ENCODE results near the gene ZNF724.
A peak's percentile ranks its signal among the peaks of the same experiment; 100 is the strongest.

ZNF724 gene

GRCh38 chr19:23241419-23241818 is 8.8 kb downstream of the ZNF724 start:
- peaks cover 3% of the 10 kb centered on the region for H3K9me3 ChIP-seq (ENCODE audit: control insufficient read depth, insufficient read depth, low read depth, low read length)
- ChIA-PET POLR2A (interaction anchor here (0.6 to 0.9 kb wide), 3 partner anchors 9 to 429 kb away, joined by 3 to 8 read pairs (median 4); partner anchors contain the start of gene ZNF724), CTCF (interaction anchor here (0.6 kb wide), 1 partner anchor 785 kb away, joined by 3 read pairs; no protein-coding TSS in a partner anchor)
- peak; percentile 76 for TF ChIP-seq SETDB1 (IDR thresholded peaks at IDR 0.05; ENCODE audit: insufficient read length, low read length)
- TF ChIP-seq ZNF837 (tag by site-specific recombination; IDR thresholded peaks at IDR 0.05), result no peak
- H3K4me3 ChIP-seq (ENCODE audit: low read depth, low read length), result no peak overlapping the region
- no peak overlapping the region for H3K27ac ChIP-seq (ENCODE audit: extremely low read depth, low read depth, low read length)
- peaks cover 71 to 86% of the 10 kb centered on the region in 2 experiments for H3K36me3 ChIP-seq (ENCODE audit: control insufficient read depth in 2 of 2, insufficient read depth in 1 of 2, low read length in 2 of 2)
- no peaks in the 10 kb centered on the region for H3K4me1 ChIP-seq (ENCODE audit: control insufficient read depth, insufficient read depth, low read length)

GRCh38 chr19:23222998-23223652 is 27.1 kb downstream of the ZNF724 start:
- H3K4me1 ChIP-seq (ENCODE audit: control insufficient read depth, insufficient read depth, low read length), result no peaks in the 10 kb centered on the region
- peaks cover 8% of the 10 kb centered on the region for H3K9me3 ChIP-seq (ENCODE audit: control insufficient read depth, insufficient read depth, low read depth, low read length)
- no peak overlapping the region for H3K27ac ChIP-seq (ENCODE audit: extremely low read depth, low read depth, low read length)
- POLR2A ChIA-PET, result no interaction called here
- H3K4me3 ChIP-seq (ENCODE audit: low read depth, low read length), result no peak overlapping the region
- TF ChIP-seq SETDB1 (IDR thresholded peaks at IDR 0.05; ENCODE audit: insufficient read length, low read length) (peak; percentile 98), ZNF830 (tag by site-specific recombination; IDR thresholded peaks at IDR 0.05; ENCODE audit: low read depth) (no peak), TRIM28 (IDR thresholded peaks at IDR 0.05; ENCODE audit: borderline replicate concordance, low read length) (peak; percentile 99), ZNF274 (IDR thresholded peaks at IDR 0.05; ENCODE audit: low read length) (peak; percentile 78; the same call in 1 of the 2 replicates), ZNF274 (tag by site-specific recombination; IDR thresholded peaks at IDR 0.05; ENCODE audit: borderline replicate concordance) (peak; percentile 93; the same call in 1 of the 2 replicates)
- H3K36me3 ChIP-seq (ENCODE audit: control insufficient read depth in 2 of 2, insufficient read depth in 1 of 2, low read length in 2 of 2), result peaks cover 33 to 63% of the 10 kb centered on the region in 2 experiments
- CTCF ChIA-PET, result no interaction called here

GRCh38 chr19:23203841-23204344 is 46.3 kb downstream of the ZNF724 start:
- CTCF ChIA-PET, result no interaction called here
- Histone ChIP-seq H3K27ac (ENCODE audit: extremely low read depth, low read depth, low read length) (no peak overlapping the region), H3K36me3 (ENCODE audit: control insufficient read depth in 2 of 2, insufficient read depth in 1 of 2, low read length in 2 of 2) (no peaks in the 10 kb centered on the region), H3K9me3 (ENCODE audit: control insufficient read depth, insufficient read depth, low read depth, low read length) (no peaks in the 10 kb centered on the region), H3K4me3 (ENCODE audit: low read depth, low read length) (no peak overlapping the region), H3K4me1 (ENCODE audit: control insufficient read depth, insufficient read depth, low read length) (no peaks in the 10 kb centered on the region)
- TF ChIP-seq, protein P1, sequence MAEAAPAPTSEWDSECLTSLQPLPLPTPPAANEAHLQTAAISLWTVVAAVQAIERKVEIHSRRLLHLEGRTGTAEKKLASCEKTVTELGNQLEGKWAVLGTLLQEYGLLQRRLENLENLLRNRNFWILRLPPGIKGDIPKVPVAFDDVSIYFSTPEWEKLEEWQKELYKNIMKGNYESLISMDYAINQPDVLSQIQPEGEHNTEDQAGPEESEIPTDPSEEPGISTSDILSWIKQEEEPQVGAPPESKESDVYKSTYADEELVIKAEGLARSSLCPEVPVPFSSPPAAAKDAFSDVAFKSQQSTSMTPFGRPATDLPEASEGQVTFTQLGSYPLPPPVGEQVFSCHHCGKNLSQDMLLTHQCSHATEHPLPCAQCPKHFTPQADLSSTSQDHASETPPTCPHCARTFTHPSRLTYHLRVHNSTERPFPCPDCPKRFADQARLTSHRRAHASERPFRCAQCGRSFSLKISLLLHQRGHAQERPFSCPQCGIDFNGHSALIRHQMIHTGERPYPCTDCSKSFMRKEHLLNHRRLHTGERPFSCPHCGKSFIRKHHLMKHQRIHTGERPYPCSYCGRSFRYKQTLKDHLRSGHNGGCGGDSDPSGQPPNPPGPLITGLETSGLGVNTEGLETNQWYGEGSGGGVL (tag by site-specific recombination; IDR thresholded peaks at IDR 0.05), result no peak
- TF ChIP-seq BCL6B (tag by site-specific recombination; IDR thresholded peaks at IDR 0.05), result no peak
- no peak for TF ChIP-seq ZNF169 (tag by site-specific recombination; IDR thresholded peaks at IDR 0.05)
- no peak for TF ChIP-seq GLI4 (tag by site-specific recombination; IDR thresholded peaks at IDR 0.05)
- no peak for TF ChIP-seq ZNF239 (tag by site-specific recombination; IDR thresholded peaks at IDR 0.05)
- TF ChIP-seq KLF17 (tag by site-specific recombination; IDR thresholded peaks at IDR 0.05), result no peak
- no peak for TF ChIP-seq ZNF76 (tag by site-specific recombination; IDR thresholded peaks at IDR 0.05; ENCODE audit: borderline replicate concordance, low read depth)
- no peak for TF ChIP-seq ZSCAN16 (tag by site-specific recombination; IDR thresholded peaks at IDR 0.05)
- TF ChIP-seq ZNF776 (tag by site-specific recombination; IDR thresholded peaks at IDR 0.05; ENCODE audit: borderline replicate concordance), result no peak
- no peak for TF ChIP-seq MZF1 (tag by site-specific recombination; IDR thresholded peaks at IDR 0.05; ENCODE audit: borderline replicate concordance)
- no peak for TF ChIP-seq SP3 (tag by site-specific recombination; IDR thresholded peaks at IDR 0.05)
- no peak for TF ChIP-seq ZNF23 (tag by site-specific recombination; IDR thresholded peaks at IDR 0.05; ENCODE audit: borderline replicate concordance)
- TF ChIP-seq ZNF704 (tag by site-specific recombination; IDR thresholded peaks at IDR 0.05), result no peak
- TF ChIP-seq ZNF571 (tag by site-specific recombination; IDR thresholded peaks at IDR 0.05), result no peak
- TF ChIP-seq ZNF155 (tag by site-specific recombination; IDR thresholded peaks at IDR 0.05), result no peak
- no peak for TF ChIP-seq ZNF791 (tag by site-specific recombination; IDR thresholded peaks at IDR 0.05)
- no peak for TF ChIP-seq ZNF837 (tag by site-specific recombination; IDR thresholded peaks at IDR 0.05)
- TF ChIP-seq ZBTB26 (tag by site-specific recombination; optimal IDR thresholded peaks at IDR 0.05), result no peak
- POLR2A ChIA-PET, result no interaction called here

All from HEK293 (cell line).